ENCODE data around the gene KCNN4. TPM values are rescaled to one million over a fixed set of nuclear protein-coding genes. Genes with fewer than 3 reads are reported as not detected.
"Not testable (repeated sequence)": the region's sequence is repeated elsewhere in the genome, so short reads cannot be mapped to it uniquely, and the experiment has no call there.

The KCNN4 gene
- total RNA-seq, 2 donors from 2014 or later = 91.6 to 118 TPM

DNA sequence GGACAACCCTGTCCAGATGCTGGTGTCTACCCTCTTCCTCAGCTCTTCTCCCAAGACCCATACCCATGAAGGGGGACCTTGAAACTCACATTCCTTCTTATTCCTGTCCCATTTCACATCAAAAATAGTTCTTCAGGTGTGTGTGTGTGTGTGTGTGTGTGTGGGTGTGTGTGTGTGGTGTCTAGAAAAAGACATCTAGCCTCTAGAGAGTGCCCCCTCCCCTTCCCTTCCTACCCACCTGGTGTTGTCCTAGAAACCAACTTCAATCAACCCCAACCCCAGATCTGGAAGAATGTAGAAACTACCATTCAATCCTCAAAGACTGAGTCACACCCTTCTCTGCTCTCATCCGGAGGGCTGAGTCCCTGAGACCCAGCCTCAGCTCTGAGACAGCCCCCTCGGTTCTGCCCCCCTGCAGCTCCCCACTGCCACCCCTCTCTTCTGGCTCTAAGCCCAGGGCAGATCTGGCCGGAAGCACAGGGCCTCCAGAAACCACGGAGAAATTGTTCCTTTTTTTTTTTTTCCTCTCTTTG is 3.5 kb downstream of the KCNN4 start:
- peak overlapping the region; percentile 74 to 94 for H3K4me3 Mint-ChIP-seq
- peaks cover 65% of the 10 kb centered on the region for H3K4me1 Mint-ChIP-seq (ENCODE audit: low read depth)
- peak overlapping the region; percentile 61 for H3K27ac Mint-ChIP-seq
- H3K9me3 Mint-ChIP-seq = no peaks in the 10 kb centered on the region
- H3K27me3 Mint-ChIP-seq (ENCODE audit: low read depth) = no peaks in the 10 kb centered on the region
- H3K36me3 Mint-ChIP-seq (ENCODE audit: insufficient read depth in 2 of 2) = peaks cover 15 to 24% of the 10 kb centered on the region in 2 donors
- ATAC-seq (replicated peaks in 1 of 2) (peak; percentile 2 to 10), DNase-seq (peak in 1 of 2 donors; percentile 50)

GRCh38 chr19:43776286-43776685 is 4.5 kb downstream of the KCNN4 start:
- Mint-ChIP-seq H3K27me3 (ENCODE audit: low read depth) (no peaks in the 10 kb centered on the region), H3K4me3 (peak overlapping the region; percentile 74 to 94), H3K4me1 (ENCODE audit: low read depth) (peaks cover 56% of the 10 kb centered on the region), H3K9me3 (no peaks in the 10 kb centered on the region), H3K36me3 (ENCODE audit: insufficient read depth in 2 of 2) (peaks cover 13 to 24% of the 10 kb centered on the region in 2 donors), H3K27ac (peak overlapping the region; percentile 7)
- peak; percentile 29 to 38 for ATAC-seq (replicated peaks in 1 of 2)
- peak; percentile 71 to 77 for DNase-seq

DNA sequence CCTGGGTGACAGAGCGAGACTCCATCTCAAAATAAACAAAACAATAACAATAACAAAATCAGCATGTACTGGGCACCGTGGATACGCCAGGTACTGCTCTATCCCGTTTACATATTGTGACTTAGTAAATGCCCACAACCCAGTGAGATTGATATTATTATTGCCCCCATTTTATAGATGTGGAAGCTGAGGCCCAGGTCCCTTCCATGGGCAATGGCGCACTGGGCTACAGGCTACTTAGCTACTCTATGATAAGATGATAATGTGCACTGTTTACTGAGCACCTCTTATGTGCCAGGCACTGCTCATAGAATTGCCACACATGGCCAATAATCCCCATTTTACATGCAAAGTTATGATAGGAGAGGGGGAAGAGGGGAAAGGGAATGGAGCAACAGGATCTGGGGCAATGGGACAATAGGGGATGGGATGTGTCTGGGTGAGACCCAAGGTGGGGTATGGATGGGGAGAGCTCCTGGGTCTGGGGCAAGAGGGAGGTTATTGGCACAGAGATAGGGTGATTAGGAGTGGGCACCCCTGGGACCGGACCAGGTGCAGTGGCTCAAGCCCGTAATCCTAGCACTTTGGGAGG is 5.4 kb downstream of the KCNN4 start:
- DNase-seq (no peak), ATAC-seq (replicated peaks in 1 of 2) (no peak)
- Mint-ChIP-seq H3K9me3 (no peaks in the 10 kb centered on the region), H3K27ac (no peak overlapping the region), H3K27me3 (ENCODE audit: low read depth) (no peaks in the 10 kb centered on the region), H3K4me3 (peak overlapping the region; percentile 74 to 94), H3K36me3 (ENCODE audit: insufficient read depth in 2 of 2) (peaks cover 7 to 31% of the 10 kb centered on the region in 2 donors), H3K4me1 (ENCODE audit: low read depth) (peaks cover 54% of the 10 kb centered on the region)

GRCh38 chr19:43774940-43775258 is 5.9 kb downstream of the KCNN4 start:
- H3K27me3 Mint-ChIP-seq (ENCODE audit: low read depth); H3K9me3 Mint-ChIP-seq; H3K4me3 Mint-ChIP-seq; H3K27ac Mint-ChIP-seq; DNase-seq; ATAC-seq (replicated peaks in 1 of 2): not testable (repeated sequence)
- Mint-ChIP-seq H3K4me1 (ENCODE audit: low read depth) (peaks cover 59% of the 10 kb centered on the region), H3K36me3 (ENCODE audit: insufficient read depth in 2 of 2) (peaks cover 11 to 35% of the 10 kb centered on the region in 2 donors)

DNA sequence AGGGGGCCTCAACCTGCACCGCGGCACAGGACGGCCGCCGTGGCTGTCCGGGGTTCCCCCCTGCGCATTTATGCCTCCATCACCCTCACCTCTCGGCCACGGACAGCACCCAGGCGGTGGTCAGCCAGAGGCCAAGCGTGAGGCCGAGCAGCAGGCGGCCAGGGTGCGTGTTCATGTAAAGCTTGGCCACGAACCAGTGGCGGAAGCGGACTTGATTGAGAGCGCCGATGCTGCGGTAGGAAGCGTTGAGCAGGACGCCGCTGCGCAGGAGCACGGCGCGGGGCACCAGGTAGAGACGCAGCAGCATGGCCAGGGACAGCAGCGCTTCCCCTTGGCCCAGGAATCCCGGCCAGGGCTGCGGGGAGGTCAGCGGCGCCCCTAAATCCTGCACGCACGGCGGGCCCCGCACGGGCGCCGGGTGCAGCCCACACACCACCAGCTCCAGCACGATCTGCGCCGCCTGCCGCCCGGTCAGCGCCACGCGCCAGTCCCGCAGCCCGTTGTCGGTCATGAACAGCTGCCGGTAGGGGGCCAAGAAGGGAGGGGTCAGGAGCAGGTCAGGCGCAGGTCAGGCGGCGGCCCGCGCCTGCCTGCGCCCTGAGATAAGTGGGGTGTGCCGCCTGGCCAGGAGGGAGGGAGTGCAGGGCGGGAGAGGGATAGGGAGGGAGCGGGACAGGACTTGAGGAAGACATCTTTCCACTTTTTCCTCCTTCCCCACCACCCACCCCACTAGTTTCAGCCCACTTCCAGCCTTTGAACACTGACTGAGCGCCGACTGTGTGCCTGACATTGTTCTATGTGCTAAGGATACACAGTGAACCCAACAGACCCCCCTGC is 6.5 kb downstream of the KCNN4 start:
- H3K36me3 Mint-ChIP-seq (ENCODE audit: insufficient read depth in 2 of 2) = peaks cover 11 to 33% of the 10 kb centered on the region in 2 donors
- no peaks in the 10 kb centered on the region for H3K9me3 Mint-ChIP-seq
- no peak overlapping the region for H3K27ac Mint-ChIP-seq
- H3K4me3 Mint-ChIP-seq = no peak overlapping the region
- H3K4me1 Mint-ChIP-seq (ENCODE audit: low read depth) = peaks cover 53% of the 10 kb centered on the region
- no peak for ATAC-seq (replicated peaks in 1 of 2)
- no peaks in the 10 kb centered on the region for H3K27me3 Mint-ChIP-seq (ENCODE audit: low read depth)
- DNase-seq = no peak

DNA sequence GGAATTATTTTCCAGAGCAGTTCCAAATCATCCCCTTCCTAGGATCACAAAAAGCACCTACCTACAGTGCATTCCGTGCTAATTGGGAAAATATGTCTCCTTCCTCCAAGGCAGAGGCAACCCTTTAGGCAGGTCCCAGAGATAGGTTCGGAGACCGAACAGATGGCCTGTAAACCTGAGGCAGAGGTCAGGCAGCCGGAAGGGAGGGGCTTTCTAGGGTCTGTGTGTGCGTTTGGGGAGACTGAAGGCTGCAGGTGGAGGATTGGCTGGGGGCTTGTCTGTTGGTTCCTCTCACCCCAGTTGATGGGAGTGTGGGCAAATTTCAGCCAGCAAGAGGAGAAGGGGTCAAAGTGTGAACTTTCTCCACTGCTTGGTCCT is 7.1 kb downstream of the KCNN4 start:
- Mint-ChIP-seq H3K27ac (no peak overlapping the region), H3K36me3 (ENCODE audit: insufficient read depth in 2 of 2) (peaks cover 13 to 32% of the 10 kb centered on the region in 2 donors), H3K4me3 (no peak overlapping the region), H3K4me1 (ENCODE audit: low read depth) (peaks cover 54% of the 10 kb centered on the region), H3K27me3 (ENCODE audit: low read depth) (no peaks in the 10 kb centered on the region), H3K9me3 (no peaks in the 10 kb centered on the region)
- ATAC-seq (replicated peaks in 1 of 2) = no peak
- no peak for DNase-seq

- Mint-ChIP-seq H3K36me3 (ENCODE audit: insufficient read depth in 2 of 2) (peaks cover 12 to 30% of the 10 kb centered on the region in 2 donors), H3K27me3 (ENCODE audit: low read depth) (no peaks in the 10 kb centered on the region), H3K27ac (no peak overlapping the region), H3K4me3 (no peak overlapping the region), H3K4me1 (ENCODE audit: low read depth) (peaks cover 59% of the 10 kb centered on the region), H3K9me3 (no peaks in the 10 kb centered on the region)
- ATAC-seq (replicated peaks in 1 of 2) (no peak), DNase-seq (no peak)
Observed at GRCh38 chr19:43769256-43769655, 11.5 kb downstream of the KCNN4 start.

DNA sequence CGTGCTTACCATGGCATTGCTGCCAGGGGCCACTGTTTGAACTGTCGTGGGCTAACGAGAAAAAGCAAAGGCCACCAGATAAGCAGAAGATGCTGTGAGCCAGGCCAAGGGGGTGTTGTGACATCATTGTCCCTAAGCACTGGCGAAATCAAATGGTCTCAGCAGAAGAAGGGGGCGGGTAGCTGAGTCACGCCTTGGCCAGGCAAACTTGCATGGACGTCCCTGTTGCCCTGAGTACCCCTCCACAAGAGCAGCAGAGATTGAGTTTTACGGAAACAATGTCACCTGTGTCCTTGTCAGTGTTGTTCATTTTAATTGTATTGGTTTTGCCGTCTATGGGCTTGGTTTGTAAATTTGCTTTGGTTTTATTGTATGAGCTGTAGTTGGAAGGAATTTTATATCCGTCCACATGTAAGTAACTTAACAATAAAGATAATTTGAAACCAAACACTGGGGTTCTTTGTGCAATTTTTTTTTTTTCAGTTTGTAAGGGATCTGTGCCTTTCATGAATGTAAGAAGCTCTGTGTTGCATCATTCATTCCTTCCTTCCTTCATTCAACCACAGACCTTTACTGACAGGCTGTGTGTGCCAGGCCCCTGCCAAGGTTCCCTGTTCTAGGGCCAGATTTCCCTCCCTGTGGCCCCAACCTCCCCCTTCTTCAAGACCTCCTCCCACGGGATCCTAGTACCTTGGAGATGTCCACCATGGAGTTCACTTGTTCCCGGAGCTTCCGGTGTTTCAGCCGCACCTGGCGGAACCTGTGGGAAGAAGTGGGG is 12.3 kb downstream of the KCNN4 start:
- Mint-ChIP-seq H3K4me1 (ENCODE audit: low read depth) (peaks cover 67% of the 10 kb centered on the region), H3K27me3 (ENCODE audit: low read depth) (no peaks in the 10 kb centered on the region), H3K9me3 (no peaks in the 10 kb centered on the region), H3K4me3 (no peak overlapping the region), H3K27ac (no peak overlapping the region), H3K36me3 (ENCODE audit: insufficient read depth in 2 of 2) (peaks cover 12 to 28% of the 10 kb centered on the region in 2 donors)
- ATAC-seq (replicated peaks in 1 of 2) (no peak), DNase-seq (no peak)

GRCh38 chr19:43767818-43768217 is 13.0 kb downstream of the KCNN4 start:
- Mint-ChIP-seq H3K4me3 (no peak overlapping the region), H3K4me1 (ENCODE audit: low read depth) (peaks cover 73% of the 10 kb centered on the region), H3K27me3 (ENCODE audit: low read depth) (no peaks in the 10 kb centered on the region), H3K27ac (no peak overlapping the region), H3K9me3 (no peaks in the 10 kb centered on the region), H3K36me3 (ENCODE audit: insufficient read depth in 2 of 2) (peaks cover 12 to 28% of the 10 kb centered on the region in 2 donors)
- DNase-seq = no peak
- no peak for ATAC-seq (replicated peaks in 1 of 2)

DNA sequence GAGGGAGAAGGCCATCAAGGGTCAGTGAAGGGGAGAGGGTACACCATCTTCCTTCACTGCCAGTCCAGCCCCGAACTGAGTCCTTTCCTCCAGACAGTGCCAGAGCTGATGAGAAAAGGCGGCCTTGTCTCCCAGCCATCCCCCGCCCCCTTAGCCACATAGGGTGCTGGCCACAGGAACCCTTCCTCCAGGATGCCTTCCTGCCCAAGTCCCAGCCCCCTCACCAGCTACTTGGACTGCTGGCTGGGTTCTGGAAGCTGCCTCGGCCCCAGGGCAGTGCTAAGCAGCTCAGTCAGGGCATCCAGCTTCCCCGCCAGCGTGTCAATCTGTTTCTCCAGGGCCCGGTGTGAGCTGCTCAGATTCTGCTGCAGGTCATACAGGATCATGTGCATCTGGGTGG is 13.5 kb downstream of the KCNN4 start:
- Mint-ChIP-seq H3K36me3 (ENCODE audit: insufficient read depth in 2 of 2) (peaks cover 12 to 28% of the 10 kb centered on the region in 2 donors), H3K9me3 (no peaks in the 10 kb centered on the region), H3K27me3 (ENCODE audit: low read depth) (no peaks in the 10 kb centered on the region), H3K4me3 (peak overlapping the region in 1 of 2 donors; percentile 66), H3K4me1 (ENCODE audit: low read depth) (peaks cover 78% of the 10 kb centered on the region), H3K27ac (peak overlapping the region; percentile 44)
- DNase-seq (no peak), ATAC-seq (replicated peaks in 1 of 2) (no peak)

- no peaks in the 10 kb centered on the region for H3K27me3 Mint-ChIP-seq (ENCODE audit: low read depth)
- ATAC-seq (replicated peaks in 1 of 2) (no peak), DNase-seq (no peak)
- H3K9me3 Mint-ChIP-seq = no peaks in the 10 kb centered on the region
- peaks cover 12 to 28% of the 10 kb centered on the region in 2 donors for H3K36me3 Mint-ChIP-seq (ENCODE audit: insufficient read depth in 2 of 2)
- peak overlapping the region; percentile 61 to 66 for H3K4me3 Mint-ChIP-seq
- H3K27ac Mint-ChIP-seq = peak overlapping the region; percentile 97
- H3K4me1 Mint-ChIP-seq (ENCODE audit: low read depth) = peaks cover 84% of the 10 kb centered on the region
Observed at GRCh38 chr19:43766755-43767043, 14.1 kb downstream of the KCNN4 start.

DNA sequence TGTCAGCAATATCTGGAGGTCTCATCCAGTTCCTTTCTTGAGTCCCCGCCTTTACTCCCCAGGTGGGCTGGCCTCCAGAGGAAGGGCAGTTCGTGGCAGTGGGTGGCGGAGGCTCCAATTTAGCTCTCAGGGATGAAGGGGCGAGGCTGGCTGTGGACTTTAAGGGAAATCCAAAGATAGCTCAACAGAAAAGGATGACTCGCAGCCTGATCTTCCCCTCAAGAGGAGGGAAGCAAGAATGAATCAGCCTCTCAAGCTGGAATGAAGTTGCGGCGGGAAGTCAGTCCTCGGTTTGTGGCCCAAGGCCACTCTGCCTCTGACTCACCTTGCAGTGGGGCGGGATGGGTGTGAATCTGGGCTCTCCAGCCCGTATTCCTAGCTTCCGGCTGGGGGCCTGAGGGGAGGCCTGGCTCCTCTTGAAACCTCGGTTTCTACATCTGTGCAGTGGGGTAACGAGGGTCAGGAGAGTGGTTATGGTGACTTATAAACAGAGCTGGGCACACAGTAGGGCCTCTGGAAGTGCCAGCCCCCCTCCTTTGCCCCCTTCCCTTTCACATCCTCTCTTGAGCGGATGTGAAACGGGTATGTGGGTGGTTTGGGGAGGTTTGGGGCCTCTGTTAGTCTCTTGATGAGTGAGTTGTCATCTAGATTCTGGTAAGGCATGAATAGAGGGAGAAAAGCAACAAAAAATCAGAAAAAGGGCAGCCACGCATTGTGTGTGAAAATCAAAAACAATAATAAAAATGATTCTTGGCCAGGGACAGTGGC is 15.5 kb downstream of the KCNN4 start:
- ATAC-seq (replicated peaks in 1 of 2) (peak; percentile 84), DNase-seq (peak; percentile 88 to 93)
- peaks cover 81% of the 10 kb centered on the region for H3K4me1 Mint-ChIP-seq (ENCODE audit: low read depth)
- peak overlapping the region; percentile 61 to 66 for H3K4me3 Mint-ChIP-seq
- H3K9me3 Mint-ChIP-seq = no peaks in the 10 kb centered on the region
- peaks cover 11 to 21% of the 10 kb centered on the region in 2 donors for H3K36me3 Mint-ChIP-seq (ENCODE audit: insufficient read depth in 2 of 2)
- H3K27me3 Mint-ChIP-seq (ENCODE audit: low read depth) = no peaks in the 10 kb centered on the region
- H3K27ac Mint-ChIP-seq = peak overlapping the region; percentile 97

All from activated T-cell treated with anti-CD3 and anti-CD28 coated beads, Interleukin-2, amount 50 U/mL, for 72 hours (primary cell).